OCI-LY1 (cell line): ENCODE results near the gene GPRC5B.

Experiments used
- H2AFZ ChIP-seq: fragments of 200-600 bp; sonication (generic), shearing (Covaris generic); 2 replicates; pipeline ENCODE4 v1.6.0; 2014; ENCODE audit warnings: antibody characterized with exemption, mild to moderate bottlenecking, low read length
- H3F3A ChIP-seq: fragments of 200-600 bp; sonication (generic), shearing (Covaris generic); 2 replicates; pipeline ENCODE4 v1.6.0; 2014; ENCODE audit warnings: mild to moderate bottlenecking, antibody characterized with exemption, low read length, moderate library complexity; ENCODE audit not compliant: insufficient read depth
- H3K27ac ChIP-seq: fragments of 200-600 bp; sonication (generic); 2 replicates; pipeline ENCODE4 v1.5.1; 2014; ENCODE audit warnings: low read length, mixed run types, mild to moderate bottlenecking, low read depth; ENCODE audit not compliant: poor library complexity, severe bottlenecking
- H3K27me3 ChIP-seq: fragments of 200-600 bp; sonication (generic); 2 replicates; pipeline ENCODE4 v1.6.0; 2014; ENCODE audit warnings: antibody characterized with exemption, mild to moderate bottlenecking, low read length, moderate library complexity; ENCODE audit not compliant: insufficient read depth
- H3K36me3 ChIP-seq: fragments of 200-600 bp; sonication (generic); 2 replicates; pipeline ENCODE4 v1.6.1; 2014; ENCODE audit warnings: mild to moderate bottlenecking, antibody characterized with exemption, low read length, moderate library complexity, mixed read lengths; ENCODE audit not compliant: insufficient read depth
- H3K4me1 ChIP-seq: fragments of 200-600 bp; sonication (generic); 2 replicates; pipeline ENCODE4 v1.5.1; 2014; ENCODE audit warnings: mild to moderate bottlenecking, low read length, moderate library complexity; ENCODE audit not compliant: insufficient read depth, severe bottlenecking
- H3K4me2 ChIP-seq: fragments of 200-600 bp; sonication (generic), shearing (Covaris generic); 2 replicates; pipeline ENCODE4 v1.6.1; 2014; ENCODE audit warnings: low read length
- H3K4me3 ChIP-seq: fragments of 200-600 bp; sonication (generic); 2 replicates; pipeline ENCODE4 v1.5.1; 2014; ENCODE audit warnings: low read length, low read depth, mild to moderate bottlenecking, mixed read lengths; ENCODE audit not compliant: poor library complexity, severe bottlenecking
- H3K79me2 ChIP-seq: fragments of 200-600 bp; shearing (Covaris generic); 2 replicates; pipeline ENCODE4 v1.6.1; 2016; ENCODE audit warnings: mixed run types, low read length, mixed read lengths; ENCODE audit not compliant: insufficient read depth
- H3K9ac ChIP-seq: fragments of 200-600 bp; sonication (generic), shearing (Covaris generic); 2 replicates; pipeline ENCODE4 v1.6.1; 2014; ENCODE audit warnings: mild to moderate bottlenecking, low read length, mixed read lengths
- H3K9me2 ChIP-seq: fragments of 200-600 bp; sonication (generic), shearing (Covaris generic); 2 replicates; pipeline ENCODE4 v1.6.1; 2014; ENCODE audit warnings: low read depth, mild to moderate bottlenecking, low read length, mixed read lengths
- H3K9me3 ChIP-seq: fragments of 200-600 bp; shearing (Covaris generic); 2 replicates; pipeline ENCODE4 v1.6.1; 2014; ENCODE audit warnings: low read length, mixed read lengths
- H4K20me1 ChIP-seq: fragments of 200-600 bp; sonication (generic), shearing (Covaris generic); 2 replicates; pipeline ENCODE4 v1.6.0; 2016; ENCODE audit warnings: mild to moderate bottlenecking, low read length; ENCODE audit not compliant: insufficient read depth
- EZH2 ChIP-seq: fragments of 200-600 bp; sonication (generic), shearing (Covaris generic); IDR thresholded peaks from 2 replicates; pipeline ENCODE4 v1.8.0; 2017; ENCODE audit warnings: borderline replicate concordance, mixed run types, mild to moderate bottlenecking, antibody characterized with exemption, low read length, moderate library complexity, mixed read lengths
- TF ChIP-seq, protein P1 (sequence below): fragments of 200-600 bp; sonication (generic), shearing (Covaris generic); IDR thresholded peaks from 2 replicates; pipeline ENCODE4 v1.5.1; 2017; ENCODE audit warnings: mild to moderate bottlenecking, antibody characterized with exemption, low read length, moderate library complexity, mixed read lengths

GPRC5B gene

DNA sequence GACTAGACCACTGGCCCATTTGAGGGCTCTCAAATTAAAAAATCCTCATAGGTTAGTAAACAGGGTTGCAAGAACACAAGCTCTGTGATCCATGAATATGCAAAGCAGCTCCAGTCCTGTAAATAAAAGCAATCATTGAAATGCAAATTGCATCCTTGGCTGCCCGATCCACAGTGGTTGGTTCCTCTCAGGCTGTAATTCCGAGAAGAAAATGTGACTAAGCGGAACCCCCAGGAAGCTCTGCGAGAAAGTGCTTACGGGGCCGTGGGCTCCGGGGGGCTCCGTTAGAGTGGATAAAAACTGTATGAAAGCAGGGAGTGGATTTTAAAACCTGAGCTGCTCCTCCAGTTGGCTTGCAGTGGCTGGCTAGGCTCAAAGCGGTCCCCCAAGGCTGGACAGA, 2.5 kb downstream of the GPRC5B start:
- Histone ChIP-seq H3K9me2 (no peaks in the 10 kb centered on the region), H3K36me3 (no peaks in the 10 kb centered on the region; the same call in 1 of the 2 replicates), H3K4me2 (no peak overlapping the region), H4K20me1 (no peaks in the 10 kb centered on the region), H3K79me2 (no peaks in the 10 kb centered on the region), H3K27ac (no peak overlapping the region), H2AFZ (no peak overlapping the region), H3K4me3 (no peak overlapping the region), H3F3A (no peaks in the 10 kb centered on the region), H3K4me1 (peaks cover 4% of the 10 kb centered on the region), H3K27me3 (no peaks in the 10 kb centered on the region), H3K9me3 (no peaks in the 10 kb centered on the region), H3K9ac (no peak overlapping the region)
- no peak for TF ChIP-seq EZH2
- TF ChIP-seq, protein P1, sequence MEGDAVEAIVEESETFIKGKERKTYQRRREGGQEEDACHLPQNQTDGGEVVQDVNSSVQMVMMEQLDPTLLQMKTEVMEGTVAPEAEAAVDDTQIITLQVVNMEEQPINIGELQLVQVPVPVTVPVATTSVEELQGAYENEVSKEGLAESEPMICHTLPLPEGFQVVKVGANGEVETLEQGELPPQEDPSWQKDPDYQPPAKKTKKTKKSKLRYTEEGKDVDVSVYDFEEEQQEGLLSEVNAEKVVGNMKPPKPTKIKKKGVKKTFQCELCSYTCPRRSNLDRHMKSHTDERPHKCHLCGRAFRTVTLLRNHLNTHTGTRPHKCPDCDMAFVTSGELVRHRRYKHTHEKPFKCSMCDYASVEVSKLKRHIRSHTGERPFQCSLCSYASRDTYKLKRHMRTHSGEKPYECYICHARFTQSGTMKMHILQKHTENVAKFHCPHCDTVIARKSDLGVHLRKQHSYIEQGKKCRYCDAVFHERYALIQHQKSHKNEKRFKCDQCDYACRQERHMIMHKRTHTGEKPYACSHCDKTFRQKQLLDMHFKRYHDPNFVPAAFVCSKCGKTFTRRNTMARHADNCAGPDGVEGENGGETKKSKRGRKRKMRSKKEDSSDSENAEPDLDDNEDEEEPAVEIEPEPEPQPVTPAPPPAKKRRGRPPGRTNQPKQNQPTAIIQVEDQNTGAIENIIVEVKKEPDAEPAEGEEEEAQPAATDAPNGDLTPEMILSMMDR = no peak

DNA sequence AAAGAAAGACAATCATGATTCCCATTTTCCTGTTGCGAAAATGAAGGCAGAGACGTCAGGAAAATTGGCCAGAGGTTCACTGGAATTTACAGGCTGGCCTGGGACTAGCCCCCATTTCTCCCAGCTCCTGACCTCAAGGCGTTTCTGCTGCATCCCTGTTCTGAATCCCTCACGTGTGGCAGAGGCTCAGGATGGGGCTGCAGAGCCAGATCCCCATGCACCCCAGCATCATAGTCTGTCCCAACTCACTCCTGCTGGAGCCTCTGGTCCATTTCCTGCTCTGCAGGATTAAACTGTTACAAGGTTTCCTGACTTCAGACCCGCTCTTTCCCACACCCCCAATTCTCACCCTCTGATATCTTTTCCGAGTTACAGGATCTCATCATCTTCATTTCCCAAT, 2.9 kb downstream of the GPRC5B start:
- H3K4me3 ChIP-seq = no peak overlapping the region
- no peaks in the 10 kb centered on the region for H3F3A ChIP-seq

DNA sequence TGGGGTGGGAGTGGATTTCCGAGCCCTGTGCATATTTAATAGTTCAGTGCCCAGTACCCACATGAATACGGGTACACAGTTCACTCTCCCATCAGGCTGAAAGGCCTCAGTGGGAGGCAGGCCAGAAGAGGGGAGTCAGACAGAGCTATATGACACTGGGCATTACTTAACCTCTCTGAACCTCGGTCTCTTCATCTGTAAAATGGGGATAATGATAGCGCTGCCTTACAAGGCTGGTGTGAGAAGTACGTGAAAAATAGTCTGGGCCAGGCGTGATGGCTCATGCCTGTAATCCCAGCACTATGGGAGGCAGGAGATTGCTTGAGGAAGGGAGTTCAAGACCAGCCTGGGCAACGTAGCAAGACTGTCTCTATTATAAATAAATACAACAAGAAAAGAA, 3.6 kb downstream of the GPRC5B start:
- Histone ChIP-seq H3F3A (no peaks in the 10 kb centered on the region), H3K9me2 (no peaks in the 10 kb centered on the region), H3K36me3 (no peaks in the 10 kb centered on the region), H3K4me3 (no peak overlapping the region), H3K27ac (no peak overlapping the region), H3K4me2 (no peak overlapping the region), H3K27me3 (no peaks in the 10 kb centered on the region), H4K20me1 (no peaks in the 10 kb centered on the region), H3K9ac (no peak overlapping the region), H2AFZ (no peak overlapping the region), H3K4me1 (no peaks in the 10 kb centered on the region), H3K79me2 (no peaks in the 10 kb centered on the region), H3K9me3 (no peaks in the 10 kb centered on the region)
- TF ChIP-seq, protein P1 = no peak
- no peak for TF ChIP-seq EZH2

More for the DNA sequence above, 2.9 kb downstream of the GPRC5B start:
- Histone ChIP-seq H3K79me2 (no peaks in the 10 kb centered on the region), H3K27ac (no peak overlapping the region), H3K9me2 (no peaks in the 10 kb centered on the region), H3K9ac (no peak overlapping the region), H3K36me3 (no peaks in the 10 kb centered on the region), H3K4me1 (peaks cover 4% of the 10 kb centered on the region), H3K27me3 (no peaks in the 10 kb centered on the region), H3K4me2 (no peak overlapping the region), H4K20me1 (no peaks in the 10 kb centered on the region), H3K9me3 (no peaks in the 10 kb centered on the region), H2AFZ (no peak overlapping the region)
- TF ChIP-seq, protein P1 = no peak
